ENCODE measurements around the gene BRD7. TPM values are rescaled to one million over a fixed set of nuclear protein-coding genes. Genes with fewer than 3 reads are reported as not detected.
"Not testable (repeated sequence)": the region's sequence is repeated elsewhere in the genome, so short reads cannot be mapped to it uniquely, and the experiment has no call there.

The BRD7 gene
- total and polyA plus RNA-seq, 10 donors, result 39.2 to 69.7 (median 53.4) TPM

DNA sequence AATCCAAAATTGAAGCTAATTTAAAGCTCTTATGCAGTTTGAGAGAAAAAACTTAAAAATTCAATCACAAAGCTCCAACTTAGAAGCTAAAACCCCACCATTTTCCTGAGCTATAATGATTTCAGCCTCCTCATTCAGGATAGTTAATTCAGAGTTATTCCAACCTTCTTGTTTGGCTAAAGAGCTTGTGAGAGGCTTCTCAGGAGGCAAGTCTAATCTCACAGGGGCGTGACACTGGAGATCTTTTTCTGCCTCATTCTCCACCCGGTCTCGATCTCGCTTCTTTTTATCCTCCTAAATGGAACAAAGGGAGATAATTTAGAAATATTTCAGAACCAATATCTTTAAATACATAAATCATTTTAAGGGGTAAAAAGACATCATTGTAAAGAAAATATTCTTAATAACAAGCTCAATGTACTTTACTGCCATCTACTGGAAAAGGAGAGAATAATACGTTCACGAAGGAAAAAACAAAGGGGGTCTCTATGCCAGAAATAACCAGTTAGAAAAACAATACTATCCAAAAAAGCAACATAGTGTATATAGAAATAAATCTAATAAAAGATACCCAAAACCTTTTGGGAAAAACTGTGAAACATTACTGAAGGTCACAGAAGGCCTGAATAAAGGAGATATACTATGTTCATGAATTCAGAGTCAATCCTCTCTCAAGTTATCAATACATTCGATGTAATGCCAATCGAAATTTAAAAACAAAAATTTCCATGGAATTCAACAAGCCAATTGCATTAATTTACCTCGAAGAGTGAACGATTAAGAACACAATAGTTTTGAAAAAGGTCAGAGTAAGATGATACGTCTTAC is 13.9 kb downstream of the BRD7 start:
- Histone ChIP-seq H3K36me3 (peaks cover 0 to 77% (median 44%) of the 10 kb centered on the region in 6 donors), H3K4me1 (peaks cover 0 to 23% (median 5%) of the 10 kb centered on the region in 6 donors), H3K9me3 (no peaks in the 10 kb centered on the region), H3K27me3 (replicated peaks in 1 of 7) (no peaks in the 10 kb centered on the region), H3K4me3 (no peak overlapping the region), H3K27ac (no peak overlapping the region)
- intact Hi-C loops (cut with DNase I; ENCODE audit: low total_unique reads), result loop anchor here (2.0 to 10.0 kb wide), 2 partner anchors 110 to 140 kb away; no protein-coding TSS in a partner anchor
- WGBS, 5 donors, result 76 to 81% (median 76%) methylated on average over 11 of the region's 11 CpGs
- DNase-seq, result no peak
- no peak for TF ChIP-seq POLR2AphosphoS5 (IDR thresholded peaks at IDR 0.05)
- TF ChIP-seq, protein P1, sequence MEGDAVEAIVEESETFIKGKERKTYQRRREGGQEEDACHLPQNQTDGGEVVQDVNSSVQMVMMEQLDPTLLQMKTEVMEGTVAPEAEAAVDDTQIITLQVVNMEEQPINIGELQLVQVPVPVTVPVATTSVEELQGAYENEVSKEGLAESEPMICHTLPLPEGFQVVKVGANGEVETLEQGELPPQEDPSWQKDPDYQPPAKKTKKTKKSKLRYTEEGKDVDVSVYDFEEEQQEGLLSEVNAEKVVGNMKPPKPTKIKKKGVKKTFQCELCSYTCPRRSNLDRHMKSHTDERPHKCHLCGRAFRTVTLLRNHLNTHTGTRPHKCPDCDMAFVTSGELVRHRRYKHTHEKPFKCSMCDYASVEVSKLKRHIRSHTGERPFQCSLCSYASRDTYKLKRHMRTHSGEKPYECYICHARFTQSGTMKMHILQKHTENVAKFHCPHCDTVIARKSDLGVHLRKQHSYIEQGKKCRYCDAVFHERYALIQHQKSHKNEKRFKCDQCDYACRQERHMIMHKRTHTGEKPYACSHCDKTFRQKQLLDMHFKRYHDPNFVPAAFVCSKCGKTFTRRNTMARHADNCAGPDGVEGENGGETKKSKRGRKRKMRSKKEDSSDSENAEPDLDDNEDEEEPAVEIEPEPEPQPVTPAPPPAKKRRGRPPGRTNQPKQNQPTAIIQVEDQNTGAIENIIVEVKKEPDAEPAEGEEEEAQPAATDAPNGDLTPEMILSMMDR (IDR thresholded peaks at IDR 0.05 in 8 of 11, conservative IDR thresholded peaks at IDR 0.05 in 3 of 11), result peak; percentile 28 to 71 (median 62)

DNA sequence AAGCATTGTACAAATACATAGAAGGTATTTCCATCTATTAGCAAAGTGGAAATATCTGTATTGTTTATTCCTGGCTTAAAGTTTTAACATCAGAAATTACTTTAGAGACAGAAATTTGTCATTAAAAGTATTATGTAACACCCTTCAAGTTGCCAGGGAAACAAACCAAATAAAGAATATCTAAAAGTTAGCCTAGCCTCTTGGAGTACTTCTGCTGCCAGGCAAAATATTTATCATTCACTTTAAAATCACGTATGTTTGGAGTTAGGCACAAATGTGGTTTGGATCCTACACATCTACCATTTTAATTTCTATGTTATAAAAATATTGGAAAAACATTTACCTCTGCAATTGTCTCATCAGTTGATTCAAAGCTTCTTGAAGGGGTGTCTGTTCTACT is 14.7 kb downstream of the BRD7 start:
- no peak for DNase-seq
- intact Hi-C loops (cut with DNase I; ENCODE audit: low total_unique reads), result loop anchor here (2.0 to 10.0 kb wide), 2 partner anchors 109 to 139 kb away; no protein-coding TSS in a partner anchor
- H3K27ac ChIP-seq, result no peak overlapping the region
- H3K4me1 ChIP-seq, result peaks cover 0 to 16% (median 0%) of the 10 kb centered on the region in 6 donors
- H3K4me3 ChIP-seq, result no peak overlapping the region
- no peak for TF ChIP-seq POLR2AphosphoS5 (IDR thresholded peaks at IDR 0.05)
- TF ChIP-seq, protein P1 (IDR thresholded peaks at IDR 0.05 in 8 of 11, conservative IDR thresholded peaks at IDR 0.05 in 3 of 11), result no peak
- TF ChIP-seq POLR2A (IDR thresholded peaks at IDR 0.05), result no peak
- H3K9me3 ChIP-seq, result peaks cover 0 to 2% (median 0%) of the 10 kb centered on the region in 8 donors
- 80 to 92% (median 85%) methylated on average over 1 of the region's 1 CpG for WGBS, 5 donors
- peaks cover 0 to 79% (median 47%) of the 10 kb centered on the region in 6 donors for H3K36me3 ChIP-seq
- no peaks in the 10 kb centered on the region for H3K27me3 ChIP-seq (replicated peaks in 1 of 7)

DNA sequence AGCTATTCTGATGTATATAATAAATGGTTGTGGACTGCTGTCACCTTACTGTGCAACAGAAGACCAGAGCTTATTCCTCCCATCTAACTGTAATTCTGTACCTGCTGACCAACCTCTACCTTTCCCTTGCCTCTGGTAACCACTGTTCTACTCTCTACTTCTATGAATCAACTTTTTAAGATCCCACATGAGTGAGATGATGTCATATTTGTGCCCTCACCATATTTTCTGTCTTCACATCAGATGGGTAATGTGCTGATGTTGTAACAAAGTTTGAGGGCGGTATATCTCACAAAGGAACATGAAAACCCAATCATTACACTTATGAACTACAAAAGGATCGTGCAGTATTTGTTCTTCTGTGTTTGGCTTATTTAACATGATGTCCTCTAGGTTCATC is 16.8 kb downstream of the BRD7 start:
- TF ChIP-seq POLR2AphosphoS5 (IDR thresholded peaks at IDR 0.05), result no peak
- TF ChIP-seq, protein P1 (IDR thresholded peaks at IDR 0.05 in 8 of 11, conservative IDR thresholded peaks at IDR 0.05 in 3 of 11), result no peak
- TF ChIP-seq POLR2A (IDR thresholded peaks at IDR 0.05), result no peak
- WGBS, 5 donors, result 93 to 97% (median 96%) methylated on average over 2 of the region's 2 CpGs
- no peak overlapping the region for H3K4me3 ChIP-seq
- H3K9me3 ChIP-seq, result peaks cover 0 to 2% (median 0%) of the 10 kb centered on the region in 8 donors
- H3K27ac ChIP-seq, result no peak overlapping the region
- DNase-seq, result no peak
- H3K27me3 ChIP-seq (replicated peaks in 1 of 7), result no peaks in the 10 kb centered on the region
- intact Hi-C loops (cut with DNase I; ENCODE audit: low total_unique reads), result loop anchor here (10.0 kb wide), 1 partner anchor 107 kb away; no protein-coding TSS in a partner anchor
- peaks cover 0 to 68% (median 42%) of the 10 kb centered on the region in 6 donors for H3K36me3 ChIP-seq
- H3K4me1 ChIP-seq, result peaks cover 0 to 12% (median 0%) of the 10 kb centered on the region in 6 donors

DNA sequence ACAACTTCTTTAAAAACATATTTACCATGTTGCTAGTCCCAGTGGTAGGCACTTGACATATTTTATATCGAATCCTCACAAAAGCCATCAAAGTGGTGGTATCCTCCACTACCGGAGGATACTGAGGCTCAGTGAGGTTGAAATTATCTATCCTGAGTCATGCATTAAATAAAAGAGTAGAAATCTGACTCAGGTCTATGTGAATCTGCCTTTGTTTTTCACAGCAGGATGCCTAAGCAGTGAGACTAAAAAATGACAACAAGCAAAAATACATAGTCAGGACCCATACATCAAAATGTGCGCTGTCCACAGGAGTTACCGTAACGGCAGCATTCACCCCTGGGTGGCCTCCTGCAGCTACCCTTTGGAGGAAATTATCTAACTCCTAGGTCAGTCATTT is 17.7 kb downstream of the BRD7 start:
- 90 to 97% (median 96%) methylated on average over 5 of the region's 5 CpGs for WGBS, 5 donors
- TF ChIP-seq POLR2AphosphoS5 (IDR thresholded peaks at IDR 0.05), result no peak
- no peak for TF ChIP-seq POLR2A (IDR thresholded peaks at IDR 0.05)
- TF ChIP-seq, protein P1 (IDR thresholded peaks at IDR 0.05 in 8 of 11, conservative IDR thresholded peaks at IDR 0.05 in 3 of 11), result no peak
- Histone ChIP-seq H3K27ac (no peak overlapping the region), H3K4me3 (no peak overlapping the region), H3K4me1 (peaks cover 0 to 12% (median 0%) of the 10 kb centered on the region in 6 donors), H3K27me3 (replicated peaks in 1 of 7) (no peaks in the 10 kb centered on the region), H3K36me3 (peaks cover 0 to 72% (median 42%) of the 10 kb centered on the region in 6 donors), H3K9me3 (peaks cover 0 to 2% (median 0%) of the 10 kb centered on the region in 8 donors)
- intact Hi-C loops (cut with DNase I; ENCODE audit: low total_unique reads), result loop anchor here (10.0 kb wide), 1 partner anchor 106 kb away; no protein-coding TSS in a partner anchor
- DNase-seq, result no peak

DNA sequence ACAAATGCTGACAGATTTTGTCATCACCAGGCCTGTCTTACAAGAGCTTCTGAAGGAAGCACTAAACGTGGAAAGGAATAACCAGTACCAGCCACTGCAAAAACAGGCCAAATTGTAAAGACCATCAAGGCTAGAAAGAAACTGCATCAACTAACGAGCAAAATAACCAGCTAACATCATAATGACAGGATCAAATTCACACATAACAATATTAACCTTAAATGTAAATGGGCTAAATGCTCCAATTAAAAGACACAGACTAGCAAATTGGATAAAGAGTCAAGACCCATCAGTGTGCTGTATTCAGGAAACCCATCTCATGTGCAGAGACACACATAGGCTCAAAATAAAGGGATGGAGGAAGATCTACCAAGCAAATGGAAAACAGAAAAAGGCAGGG is 23.6 kb downstream of the BRD7 start:
- DNase-seq; H3K27ac ChIP-seq; H3K27me3 ChIP-seq (replicated peaks in 1 of 7); intact Hi-C loops (cut with DNase I; ENCODE audit: low total_unique reads); H3K9me3 ChIP-seq; H3K4me3 ChIP-seq; H3K4me1 ChIP-seq: not testable (repeated sequence)
- WGBS, 5 donors, result 87 to 98% (median 96%) methylated on average over 2 of the region's 2 CpGs
- peaks cover 0 to 76% (median 28%) of the 10 kb centered on the region in 6 donors for H3K36me3 ChIP-seq
